ENCODE measurements around the gene TRAPPC3L.
"Not testable (repeated sequence)": the region's sequence is repeated elsewhere in the genome, so short reads cannot be mapped to it uniquely, and the experiment has no call there.

Gene TRAPPC3L

GRCh38 chr6:116512734-116513133 lies 32.8 kb downstream of the TRAPPC3L start:
- no peak for DNase-seq

DNA sequence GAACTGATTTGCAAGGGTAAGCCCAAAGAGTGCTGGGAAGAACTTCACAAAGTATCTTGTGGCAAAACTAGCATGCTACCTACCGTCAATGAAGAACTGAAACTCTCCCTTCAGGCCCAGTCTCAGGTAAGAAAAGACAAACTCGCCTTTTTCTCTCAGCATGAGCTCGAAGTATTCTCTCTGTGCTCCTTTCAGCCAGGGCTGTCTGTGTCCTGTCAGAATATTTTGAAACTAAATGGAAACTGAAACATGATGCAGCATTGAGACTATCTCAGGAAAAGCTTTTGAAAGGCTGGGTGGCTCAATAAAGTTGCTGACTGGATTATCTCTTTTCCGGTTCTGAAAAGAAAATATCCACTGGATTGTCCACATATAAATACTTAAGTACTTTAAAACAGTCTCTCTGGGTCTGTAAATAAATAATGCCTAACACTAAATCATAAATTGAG lies 33.3 kb downstream of the TRAPPC3L start:
- DNase-seq, result no peak

- no peak for DNase-seq
These were observed 33.9 kb downstream of the TRAPPC3L start, which contains the start of gene CALHM5 for GRCh38 chr6:116511424-116512110. Gene CALHM5 (plus strand): TSS chr6:116511639. CDS start chr6:116511697, 58 bp downstream.

DNA sequence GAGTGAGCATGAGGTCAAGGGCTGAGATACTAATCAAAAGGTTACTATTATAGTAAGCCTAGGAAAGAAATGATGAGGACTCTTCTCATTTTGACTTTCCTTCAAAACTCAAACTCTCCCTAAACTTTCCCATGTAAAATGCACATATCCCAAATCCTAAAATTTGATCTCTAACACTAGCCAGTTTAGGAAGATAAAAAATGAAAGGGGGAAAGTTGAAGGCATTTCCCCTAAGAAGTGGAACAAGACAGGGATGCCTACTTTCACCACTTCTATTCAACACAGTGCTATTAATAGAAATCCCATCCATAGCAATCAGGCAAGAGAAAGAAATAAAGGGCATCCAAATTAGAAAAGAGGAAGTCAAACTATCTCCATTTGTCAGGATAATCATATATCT lies 37.0 kb downstream of the TRAPPC3L start:
- DNase-seq, result no peak

DNA sequence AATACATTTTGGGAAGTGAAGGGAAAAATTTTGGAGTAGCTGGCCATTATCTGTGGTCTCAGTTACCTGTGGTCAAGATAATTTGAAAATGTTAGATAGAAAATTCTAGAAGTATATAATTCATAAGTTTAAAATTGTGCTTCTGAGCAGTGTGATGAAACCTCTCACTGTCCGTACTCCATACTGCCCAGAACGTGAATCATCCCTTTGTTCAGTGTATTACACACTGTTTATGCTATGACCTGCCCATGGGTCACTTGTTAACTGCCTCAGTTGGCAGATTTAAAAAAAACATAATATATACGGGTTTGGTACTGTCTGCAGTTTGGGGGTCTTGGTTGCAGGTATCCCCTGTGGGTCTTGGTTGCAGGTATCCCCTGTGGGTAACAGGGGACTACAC lies 38.2 kb downstream of the TRAPPC3L start:
- no peak for DNase-seq

DNA sequence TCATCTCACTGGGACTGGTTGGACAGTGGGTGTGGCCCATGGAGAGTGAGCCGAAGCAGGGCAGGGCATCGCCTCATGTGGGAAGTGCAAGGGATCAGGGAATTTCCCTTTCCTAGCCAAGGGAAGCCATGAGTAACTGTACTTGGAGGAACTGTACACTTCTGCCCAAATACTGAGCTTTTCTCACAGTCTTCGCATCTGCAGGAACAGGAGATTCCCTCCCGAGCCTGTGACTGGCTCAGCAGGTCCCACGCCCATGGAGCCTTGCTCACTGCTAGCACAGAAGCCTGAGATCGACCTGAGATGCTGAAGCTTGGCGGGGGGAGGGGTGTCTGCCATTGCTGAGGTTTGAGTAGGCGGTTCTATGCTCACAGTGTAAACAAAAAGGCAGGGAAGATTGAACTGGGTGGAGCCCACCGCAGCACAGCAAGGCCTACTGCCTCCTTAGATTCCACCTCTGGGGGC lies 44.5 kb downstream of the TRAPPC3L start:
- DNase-seq, result peak; percentile 1

DNA sequence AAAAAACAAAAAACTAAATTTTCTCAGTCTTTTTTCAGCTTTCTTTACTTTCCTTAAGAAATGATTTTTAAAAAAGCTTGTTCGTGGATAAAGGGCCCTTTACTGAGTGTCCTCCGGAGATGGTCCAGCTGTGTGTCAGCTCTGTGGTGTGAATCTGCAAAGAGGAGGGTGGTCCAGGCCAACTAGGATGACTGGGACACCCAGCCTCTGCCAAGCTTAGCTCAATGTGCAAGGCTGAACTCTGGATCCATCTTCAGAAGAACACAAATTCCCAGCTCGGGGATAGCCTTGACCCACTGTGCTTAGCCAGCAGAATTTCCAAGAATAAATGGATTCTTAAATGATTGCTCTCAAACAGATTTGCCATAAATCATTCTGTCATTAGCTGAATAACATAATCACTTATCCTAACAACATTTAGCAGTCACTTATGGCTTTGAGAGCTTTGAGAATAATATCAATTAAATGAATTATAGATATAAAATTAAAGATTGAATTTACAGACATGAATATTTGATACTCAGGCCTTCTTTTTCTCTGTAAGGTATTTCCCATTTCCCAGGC lies 48.3 kb downstream of the TRAPPC3L start:
- no peak for DNase-seq

DNA sequence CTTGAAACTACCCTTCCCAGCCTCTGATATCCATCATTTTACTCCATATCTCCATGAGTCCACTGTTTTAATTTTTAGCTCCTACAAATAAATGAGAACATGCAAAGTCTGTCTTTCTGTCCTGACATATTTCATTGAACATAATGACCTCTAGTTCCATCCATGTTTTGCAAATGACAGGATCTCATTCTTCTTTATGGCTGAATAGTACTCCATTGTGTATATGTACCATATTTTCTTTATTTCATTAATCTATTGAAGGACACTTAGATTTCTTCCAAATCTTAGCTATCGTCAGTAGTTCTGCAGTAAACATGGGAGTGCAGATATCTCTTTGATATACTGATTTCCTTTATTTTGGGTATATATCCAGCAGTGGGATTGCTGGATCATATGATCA lies 50.3 kb downstream of the TRAPPC3L start:
- not testable (repeated sequence) for DNase-seq

DNA sequence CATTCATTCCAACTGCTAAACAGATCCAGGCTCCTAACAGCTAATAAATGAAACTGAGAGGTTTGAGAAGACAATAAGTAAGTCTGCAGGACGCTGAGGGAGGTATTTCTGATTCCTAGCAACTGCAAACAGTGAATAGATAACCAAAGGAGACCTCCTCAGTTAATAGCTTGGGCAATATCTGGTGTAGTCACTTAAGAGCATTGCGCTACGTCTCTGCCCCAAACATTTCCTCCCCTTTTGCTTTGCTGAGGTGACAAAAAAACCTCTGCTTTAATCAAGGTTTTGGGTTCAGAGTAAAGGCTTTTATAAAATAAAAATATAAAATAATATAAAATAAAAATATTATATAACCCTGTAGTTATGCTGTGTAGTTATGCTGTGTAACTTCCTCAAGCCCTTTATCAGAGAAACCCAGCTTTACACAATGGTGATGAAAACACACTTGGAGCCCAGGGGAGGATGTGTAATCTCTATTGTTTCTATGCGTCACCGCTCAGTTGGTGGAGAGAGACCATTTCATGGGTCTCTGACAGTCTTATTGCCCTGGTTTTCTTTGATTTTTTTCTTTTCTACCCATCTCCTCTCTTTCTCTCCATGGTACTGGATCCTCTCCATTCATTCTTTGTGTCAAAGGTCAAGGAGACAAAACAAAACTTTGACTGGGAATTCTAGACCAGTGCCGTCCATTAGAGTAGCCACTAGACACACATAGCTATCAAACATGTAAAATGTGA lies 53.0 kb downstream of the TRAPPC3L start:
- DNase-seq, result no peak

- DNase-seq, result no peak
These were observed 53.7 kb downstream of the TRAPPC3L start for GRCh38 chr6:116491610-116492330.

DNA sequence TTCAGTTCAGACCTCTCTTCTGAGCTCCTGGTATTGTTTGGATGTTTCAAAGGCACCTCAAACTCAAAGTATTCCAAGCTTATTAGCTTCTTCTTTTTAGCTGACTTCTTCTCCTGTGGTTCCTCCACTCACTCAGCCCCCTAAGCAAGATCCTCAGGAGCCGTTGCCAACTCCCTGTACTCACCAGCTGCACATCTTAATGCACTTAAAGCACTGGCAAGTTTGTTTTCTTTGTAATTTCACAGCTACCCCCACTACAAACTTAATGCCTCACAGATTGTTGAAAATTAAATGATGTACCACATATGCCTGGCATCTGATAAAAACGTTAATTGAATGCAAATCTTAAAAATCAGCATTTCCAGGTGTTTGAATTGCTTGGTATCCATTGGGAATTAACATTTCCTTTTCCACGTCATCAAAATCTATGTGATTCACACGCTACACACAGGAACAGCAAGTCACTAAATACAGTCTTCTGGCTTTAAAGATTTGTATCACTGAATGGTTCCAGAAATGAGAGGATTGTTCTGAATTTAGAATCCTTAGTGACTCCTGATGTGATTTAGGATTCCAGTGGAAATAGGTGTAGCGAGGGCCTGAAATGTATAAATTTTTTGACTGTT lies 59.8 kb downstream of the TRAPPC3L start:
- DNase-seq, result no peak

GRCh38 chr6:116483616-116484015 lies 61.9 kb downstream of the TRAPPC3L start:
- no peak for DNase-seq

DNA sequence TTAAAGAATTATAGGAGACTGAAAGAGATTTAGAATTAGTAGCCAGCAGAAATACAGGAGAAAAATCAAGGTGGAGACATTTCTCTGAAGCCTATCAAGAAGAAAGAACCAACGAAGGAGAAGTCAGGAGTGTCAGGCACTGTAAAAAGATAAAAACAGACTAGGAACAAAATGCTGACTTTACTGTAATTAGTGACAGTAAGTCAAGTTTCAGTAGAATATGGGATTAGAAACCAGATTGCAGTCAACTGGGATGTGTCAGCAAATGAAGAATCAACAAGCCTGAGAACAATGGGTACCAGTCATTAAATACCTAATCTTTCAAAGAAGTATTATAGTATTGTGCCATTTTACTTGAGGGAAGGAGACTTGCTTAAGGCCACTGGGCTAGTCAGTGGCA lies 62.7 kb downstream of the TRAPPC3L start:
- DNase-seq, result no peak

- DNase-seq, result peak; percentile 14
These were observed 69.3 kb downstream of the TRAPPC3L start for GRCh38 chr6:116476002-116476678.

DNA sequence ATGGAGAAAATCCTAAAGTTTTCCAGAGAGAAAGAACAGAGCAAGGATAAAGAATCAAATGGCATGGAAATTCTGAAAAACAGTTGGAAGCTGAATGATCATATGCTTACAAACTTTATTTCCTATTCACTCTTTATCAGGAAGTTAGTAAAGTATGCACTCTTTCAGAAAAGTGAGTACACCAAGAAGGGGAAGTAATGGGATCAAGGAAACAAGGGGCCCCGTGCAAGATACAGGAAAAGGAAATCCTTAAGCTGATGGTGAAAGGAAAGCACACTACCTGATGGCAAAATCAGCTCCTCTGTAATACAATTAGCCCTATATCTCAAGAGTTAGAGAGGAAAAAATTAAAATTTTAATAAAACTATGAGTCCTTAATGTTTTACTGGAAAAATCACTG lies 70.3 kb downstream of the TRAPPC3L start:
- DNase-seq, result no peak

- DNase-seq, result no peak
These were observed 72.8 kb downstream of the TRAPPC3L start for GRCh38 chr6:116472706-116473105.

DNA sequence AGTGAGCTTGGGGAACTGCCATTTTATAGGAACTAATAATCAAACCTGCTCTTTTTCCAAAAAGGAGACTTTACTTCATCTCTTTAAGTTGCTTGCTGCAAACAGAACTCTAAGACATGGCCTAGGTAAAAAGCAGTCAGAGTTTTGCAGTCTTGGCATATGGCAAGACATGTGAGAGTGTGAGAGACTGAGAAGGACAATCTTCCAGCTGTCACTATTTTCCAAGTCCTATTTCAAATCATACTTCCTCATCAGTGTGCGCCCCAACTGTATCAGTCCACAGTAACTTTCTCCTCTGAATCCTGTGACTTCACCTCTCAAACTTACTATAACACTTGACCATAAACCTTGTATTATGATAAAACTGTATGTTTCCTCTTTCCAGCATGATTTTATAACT lies 74.0 kb downstream of the TRAPPC3L start:
- no peak for DNase-seq

DNA sequence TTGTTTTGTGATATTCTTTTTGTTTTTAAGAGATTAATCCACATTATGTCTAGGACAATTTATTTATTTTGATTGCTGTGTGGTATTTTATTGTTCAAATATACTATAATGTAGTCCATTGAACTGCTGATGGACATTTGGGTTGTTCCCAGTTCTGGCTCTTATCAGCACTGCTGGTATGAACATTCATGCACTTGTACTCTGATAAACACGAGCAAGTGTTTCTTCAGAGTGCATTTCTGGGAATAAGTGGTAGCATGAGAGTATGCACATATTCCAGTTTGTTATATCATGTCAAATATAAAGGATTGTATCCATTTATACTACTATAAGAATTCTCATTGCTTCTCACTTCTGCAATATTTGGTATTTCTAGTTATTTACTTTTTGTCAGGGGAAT lies 77.2 kb downstream of the TRAPPC3L start:
- no peak for DNase-seq

- no peak for DNase-seq
These were observed 78.0 kb downstream of the TRAPPC3L start for GRCh38 chr6:116467514-116467913.

DNA sequence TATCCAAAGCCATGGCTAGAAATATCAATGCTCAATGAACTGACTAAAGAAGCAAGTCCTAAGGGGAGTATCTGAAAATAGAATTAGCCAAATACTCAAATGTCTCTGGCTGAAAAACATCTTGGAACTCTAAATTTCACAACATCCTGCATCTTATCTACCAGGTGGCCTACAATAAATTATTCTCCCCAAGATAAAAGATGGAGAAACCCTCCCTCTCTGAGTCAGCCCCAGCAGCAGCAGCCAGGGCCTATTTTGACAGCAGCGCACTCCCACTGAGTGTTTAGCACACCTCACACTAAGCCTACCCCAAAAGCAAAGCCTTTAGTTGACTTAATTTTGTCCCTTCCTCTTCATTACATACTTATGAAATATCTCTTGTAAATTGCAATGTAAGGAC lies 78.4 kb downstream of the TRAPPC3L start:
- DNase-seq, result no peak

DNA sequence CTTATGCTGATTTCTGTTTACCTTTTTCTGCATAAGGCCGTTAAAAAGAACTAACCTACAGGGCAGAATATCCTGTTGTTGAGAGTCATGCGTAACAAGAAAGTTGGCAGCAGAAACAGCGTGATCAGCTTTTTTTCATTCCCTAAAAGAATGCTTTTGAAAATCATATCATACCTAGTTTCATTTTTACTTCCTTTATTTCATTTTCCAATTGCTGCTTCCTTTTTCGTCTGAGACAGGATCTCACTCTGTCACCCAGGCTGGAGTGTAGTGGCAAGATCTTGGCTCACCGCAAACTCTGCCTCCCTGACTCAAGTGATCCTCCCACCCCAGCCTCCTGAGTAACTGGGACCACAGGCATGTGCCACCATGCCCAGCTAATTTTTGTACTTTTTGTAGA lies 80.2 kb downstream of the TRAPPC3L start:
- DNase-seq, result no peak

DNA sequence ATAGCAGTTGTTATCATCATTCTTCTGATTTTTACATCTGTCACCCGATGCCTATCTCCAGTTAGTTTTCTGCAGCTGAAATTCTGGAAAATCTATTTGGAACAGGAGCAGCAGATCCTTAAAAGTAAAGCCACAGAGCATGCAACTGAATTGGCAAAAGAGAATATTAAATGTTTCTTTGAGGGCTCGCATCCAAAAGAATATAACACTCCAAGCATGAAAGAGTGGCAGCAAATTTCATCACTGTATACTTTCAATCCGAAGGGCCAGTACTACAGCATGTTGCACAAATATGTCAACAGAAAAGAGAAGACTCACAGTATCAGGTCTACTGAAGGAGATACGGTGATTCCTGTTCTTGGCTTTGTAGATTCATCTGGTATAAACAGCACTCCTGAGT lies 82.2 kb downstream of the TRAPPC3L start:
- DNase-seq, result no peak

All from stimulated activated CD4-positive, alpha-beta T cell treated with anti-CD3 and anti-CD28 coated beads, Interleukin-15, amount 100 ng/mL, for 24 hours (primary cell).